Measurements from ENCODE around the gene RAB31.

GRCh38 chr18:9802175-9803062 is 94.3 kb downstream of the RAB31 start:
- TF ChIP-seq POLR2AphosphoS5 (IDR thresholded peaks at IDR 0.05; ENCODE audit: borderline replicate concordance, low read depth, low read length) (no peak), EZH2 (IDR thresholded peaks at IDR 0.05) (no peak)
